Measurements from ENCODE around the gene RNF114. TPM values are rescaled to one million over a fixed set of nuclear protein-coding genes. Genes with fewer than 3 reads are reported as not detected.

Gene RNF114
- total RNA-seq, 3 donors from 2014 or later: 224 TPM

- no peak overlapping the region for H3K27ac ChIP-seq
- intact Hi-C loops (cut with DNase I; ENCODE audit: low total_unique reads): no loop called here
- no peaks in the 10 kb centered on the region for H3K27me3 ChIP-seq
- no peaks in the 10 kb centered on the region for H3K4me1 ChIP-seq
- H3K9me3 ChIP-seq: no peaks in the 10 kb centered on the region
- TF ChIP-seq POLR2AphosphoS5 (IDR thresholded peaks at IDR 0.05) (no peak), CTCF (IDR thresholded peaks at IDR 0.05) (no peak), POLR2A (IDR thresholded peaks at IDR 0.05) (no peak)
- no peak for DNase-seq (ENCODE audit: low spot score in 2 of 2)
- no peak overlapping the region for H3K4me3 ChIP-seq
- no peaks in the 10 kb centered on the region for H3K36me3 ChIP-seq
Measured at GRCh38 chr20:49961413-49961812, 25.2 kb downstream of the RNF114 start.

GRCh38 chr20:49964964-49965780 is 29.0 kb downstream of the RNF114 start:
- no peak for DNase-seq (ENCODE audit: low spot score in 2 of 2)
- H3K4me1 ChIP-seq: no peaks in the 10 kb centered on the region
- no peaks in the 10 kb centered on the region for H3K9me3 ChIP-seq
- no peaks in the 10 kb centered on the region for H3K36me3 ChIP-seq
- intact Hi-C loops (cut with DNase I; ENCODE audit: low total_unique reads): no loop called here
- H3K27ac ChIP-seq: no peak overlapping the region
- TF ChIP-seq CTCF (IDR thresholded peaks at IDR 0.05) (peak in 1 of 3 donors; percentile 16), POLR2AphosphoS5 (IDR thresholded peaks at IDR 0.05) (no peak), POLR2A (IDR thresholded peaks at IDR 0.05) (no peak)
- H3K4me3 ChIP-seq: no peak overlapping the region
- H3K27me3 ChIP-seq: no peaks in the 10 kb centered on the region

GRCh38 chr20:49965781-49966305 is 29.6 kb downstream of the RNF114 start:
- Histone ChIP-seq H3K4me1 (no peaks in the 10 kb centered on the region), H3K27ac (no peak overlapping the region), H3K36me3 (no peaks in the 10 kb centered on the region), H3K9me3 (no peaks in the 10 kb centered on the region), H3K27me3 (no peaks in the 10 kb centered on the region), H3K4me3 (no peak overlapping the region)
- TF ChIP-seq POLR2A (IDR thresholded peaks at IDR 0.05) (no peak), CTCF (IDR thresholded peaks at IDR 0.05) (no peak), POLR2AphosphoS5 (IDR thresholded peaks at IDR 0.05) (no peak)
- no peak for DNase-seq (ENCODE audit: low spot score in 2 of 2)
- intact Hi-C loops (cut with DNase I; ENCODE audit: low total_unique reads): no loop called here

GRCh38 chr20:49966861-49967260 is 30.7 kb downstream of the RNF114 start:
- H3K27me3 ChIP-seq: no peaks in the 10 kb centered on the region
- no peaks in the 10 kb centered on the region for H3K9me3 ChIP-seq
- TF ChIP-seq POLR2A (IDR thresholded peaks at IDR 0.05) (no peak), CTCF (IDR thresholded peaks at IDR 0.05) (no peak), POLR2AphosphoS5 (IDR thresholded peaks at IDR 0.05) (no peak)
- no peaks in the 10 kb centered on the region for H3K36me3 ChIP-seq
- H3K4me3 ChIP-seq: no peak overlapping the region
- no peak for DNase-seq (ENCODE audit: low spot score in 2 of 2)
- no peak overlapping the region for H3K27ac ChIP-seq
- no peaks in the 10 kb centered on the region for H3K4me1 ChIP-seq
- intact Hi-C loops (cut with DNase I; ENCODE audit: low total_unique reads): no loop called here

- intact Hi-C loops (cut with DNase I; ENCODE audit: low total_unique reads): no loop called here
- Histone ChIP-seq H3K4me3 (no peak overlapping the region), H3K27ac (no peak overlapping the region), H3K4me1 (no peaks in the 10 kb centered on the region), H3K9me3 (no peaks in the 10 kb centered on the region), H3K27me3 (no peaks in the 10 kb centered on the region), H3K36me3 (no peaks in the 10 kb centered on the region)
- DNase-seq (ENCODE audit: low spot score in 2 of 2): no peak
- no peak for TF ChIP-seq POLR2A (IDR thresholded peaks at IDR 0.05)
- no peak for TF ChIP-seq CTCF (IDR thresholded peaks at IDR 0.05)
- no peak for TF ChIP-seq POLR2AphosphoS5 (IDR thresholded peaks at IDR 0.05)
Measured at GRCh38 chr20:49969234-49969633, 33.0 kb downstream of the RNF114 start.
